ENCODE measurements around the gene GPC4. TPM values are rescaled to one million over a fixed set of nuclear protein-coding genes. Genes with fewer than 3 reads are reported as not detected.

Gene GPC4
- total RNA-seq, 6 experiments from 2014 or later, result not detected

DNA sequence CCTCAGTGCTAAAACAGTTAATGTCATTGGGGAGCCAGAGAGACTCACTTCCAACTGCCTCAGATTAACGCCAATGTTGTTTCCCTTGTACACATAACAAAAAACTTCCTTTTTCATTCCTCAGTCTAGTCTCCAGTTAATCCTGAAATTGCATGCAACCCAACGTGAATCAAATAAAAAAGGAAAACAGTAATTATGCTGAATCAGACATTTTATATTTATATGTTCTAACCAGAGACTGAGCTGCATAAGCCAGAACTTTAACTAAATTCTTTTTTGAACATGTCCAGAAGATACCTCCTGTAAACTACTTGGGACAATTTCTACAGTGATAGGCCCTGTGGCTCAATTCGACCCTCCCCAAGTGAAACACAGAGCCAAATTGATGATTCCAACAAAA is 4.7 kb downstream of the GPC4 start:
- Mint-ChIP-seq H3K4me3 (no peak overlapping the region), H3K4me1 (ENCODE audit: low read depth) (no peaks in the 10 kb centered on the region), H3K27me3 (ENCODE audit: insufficient read depth) (peaks cover 2% of the 10 kb centered on the region; the same call in 1 of the 2 replicates), H3K27ac (no peak overlapping the region), H3K9me3 (no peaks in the 10 kb centered on the region), H3K36me3 (ENCODE audit: low read depth) (no peaks in the 10 kb centered on the region)
- DNase-seq, result no peak
- TF ChIP-seq, protein P1, sequence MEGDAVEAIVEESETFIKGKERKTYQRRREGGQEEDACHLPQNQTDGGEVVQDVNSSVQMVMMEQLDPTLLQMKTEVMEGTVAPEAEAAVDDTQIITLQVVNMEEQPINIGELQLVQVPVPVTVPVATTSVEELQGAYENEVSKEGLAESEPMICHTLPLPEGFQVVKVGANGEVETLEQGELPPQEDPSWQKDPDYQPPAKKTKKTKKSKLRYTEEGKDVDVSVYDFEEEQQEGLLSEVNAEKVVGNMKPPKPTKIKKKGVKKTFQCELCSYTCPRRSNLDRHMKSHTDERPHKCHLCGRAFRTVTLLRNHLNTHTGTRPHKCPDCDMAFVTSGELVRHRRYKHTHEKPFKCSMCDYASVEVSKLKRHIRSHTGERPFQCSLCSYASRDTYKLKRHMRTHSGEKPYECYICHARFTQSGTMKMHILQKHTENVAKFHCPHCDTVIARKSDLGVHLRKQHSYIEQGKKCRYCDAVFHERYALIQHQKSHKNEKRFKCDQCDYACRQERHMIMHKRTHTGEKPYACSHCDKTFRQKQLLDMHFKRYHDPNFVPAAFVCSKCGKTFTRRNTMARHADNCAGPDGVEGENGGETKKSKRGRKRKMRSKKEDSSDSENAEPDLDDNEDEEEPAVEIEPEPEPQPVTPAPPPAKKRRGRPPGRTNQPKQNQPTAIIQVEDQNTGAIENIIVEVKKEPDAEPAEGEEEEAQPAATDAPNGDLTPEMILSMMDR (IDR thresholded peaks at IDR 0.05), result no peak

DNA sequence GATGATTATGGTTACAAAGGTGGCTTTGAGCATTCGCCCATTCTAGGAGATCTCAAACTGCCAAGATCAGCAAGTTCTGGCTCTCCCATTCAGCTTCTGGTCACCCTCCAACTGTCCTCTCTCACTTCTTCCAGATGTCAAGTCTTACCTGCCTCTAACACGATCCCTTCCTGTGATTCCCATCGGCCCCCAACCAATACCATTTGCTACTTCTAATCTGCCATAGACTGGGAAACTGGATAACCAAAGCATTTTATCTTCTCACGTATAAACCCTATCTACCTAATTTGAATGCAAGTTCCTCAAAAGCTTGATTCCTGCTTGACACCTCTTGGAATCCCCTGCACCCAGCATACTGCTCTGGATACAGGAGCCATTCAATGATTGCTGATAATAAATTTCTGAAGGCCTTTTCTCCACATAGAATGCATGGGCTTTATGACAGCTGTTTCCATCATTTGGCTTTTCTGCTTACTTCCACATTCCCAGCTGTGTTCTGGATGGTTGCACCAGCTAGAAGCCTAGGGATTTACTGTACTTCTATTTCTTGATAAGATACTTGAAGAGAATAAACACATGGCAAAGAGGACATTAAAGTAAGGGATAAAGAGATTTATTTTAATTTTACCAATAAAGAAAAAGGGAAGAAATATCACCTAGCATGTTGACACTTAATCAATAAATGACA is 9.6 kb downstream of the GPC4 start:
- H3K27me3 Mint-ChIP-seq (ENCODE audit: insufficient read depth), result no peaks in the 10 kb centered on the region
- 0 out of 2 replicates have a peak, but pooled peaks cover 4% of the 10 kb centered on the region for H3K9me3 Mint-ChIP-seq
- H3K4me1 Mint-ChIP-seq (ENCODE audit: low read depth), result no peaks in the 10 kb centered on the region
- no peak overlapping the region for H3K4me3 Mint-ChIP-seq
- TF ChIP-seq, protein P1 (IDR thresholded peaks at IDR 0.05), result no peak
- no peaks in the 10 kb centered on the region for H3K36me3 Mint-ChIP-seq (ENCODE audit: low read depth)
- DNase-seq, result no peak
- no peak overlapping the region for H3K27ac Mint-ChIP-seq

DNA sequence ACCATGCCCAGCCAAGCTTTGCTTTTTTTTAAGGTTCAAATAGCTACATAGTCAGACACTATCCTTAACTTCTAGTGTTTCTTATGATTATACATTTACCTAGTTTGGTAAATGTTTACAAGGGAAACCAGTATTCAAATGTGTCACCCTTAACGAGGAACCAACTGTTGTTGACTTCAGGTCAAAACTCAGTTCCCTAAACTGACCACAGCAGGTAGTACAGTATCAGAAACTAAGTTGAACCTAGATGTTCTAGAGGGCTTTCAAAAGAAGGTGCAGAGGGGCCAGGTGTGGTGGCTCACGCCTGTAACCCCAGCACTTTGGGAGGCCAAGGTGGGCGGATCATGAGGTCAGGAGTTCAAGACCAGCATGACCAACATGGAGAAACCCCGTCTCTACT is 11.3 kb downstream of the GPC4 start:
- no peaks in the 10 kb centered on the region for H3K36me3 Mint-ChIP-seq (ENCODE audit: low read depth)

DNA sequence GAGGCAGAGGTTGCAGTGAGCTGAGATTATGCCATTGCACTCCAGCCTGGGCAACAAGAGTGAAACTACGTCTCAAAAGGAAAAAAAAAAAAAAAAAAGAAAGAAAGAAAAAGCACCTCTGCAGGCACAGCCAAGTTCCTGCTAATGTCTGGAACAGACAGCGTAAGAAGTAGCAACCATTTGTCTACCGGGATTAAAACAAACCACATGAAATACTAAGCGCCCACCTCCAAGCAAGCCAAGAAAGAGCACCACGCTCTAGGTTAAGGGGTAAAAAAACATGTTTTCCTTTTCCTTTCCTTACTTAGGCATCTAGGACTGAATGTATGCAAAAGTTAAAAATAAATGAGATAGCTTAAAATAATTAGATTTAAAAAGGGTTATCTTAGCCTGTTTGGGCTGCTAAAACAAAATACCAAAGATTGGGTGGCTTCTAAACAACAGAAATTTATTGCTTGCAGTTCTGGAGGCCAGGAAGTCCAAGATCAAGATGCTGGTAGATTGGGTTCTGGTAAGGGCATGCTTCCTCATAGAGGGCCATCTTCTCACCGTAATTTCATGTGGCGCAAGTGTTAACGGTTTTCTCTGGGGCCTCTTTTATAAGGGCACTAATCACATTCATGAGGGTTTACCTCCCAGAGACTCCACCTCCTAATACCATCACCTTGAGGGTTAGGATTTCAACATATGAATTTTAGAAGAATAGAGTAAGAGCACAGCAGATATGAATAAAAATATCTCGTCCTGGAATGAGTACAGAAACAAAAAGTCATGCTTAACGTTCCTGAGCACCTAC is 12.3 kb downstream of the GPC4 start:
- Mint-ChIP-seq H3K36me3 (ENCODE audit: low read depth) (no peaks in the 10 kb centered on the region), H3K27me3 (ENCODE audit: insufficient read depth) (no peaks in the 10 kb centered on the region), H3K4me3 (no peak overlapping the region), H3K9me3 (0 out of 2 replicates have a peak, but pooled peaks cover 7% of the 10 kb centered on the region), H3K4me1 (ENCODE audit: low read depth) (no peaks in the 10 kb centered on the region), H3K27ac (no peak overlapping the region)
- TF ChIP-seq, protein P1 (IDR thresholded peaks at IDR 0.05), result no peak
- no peak for DNase-seq

More for the DNA sequence above, 11.3 kb downstream of the GPC4 start:
- TF ChIP-seq, protein P1 (IDR thresholded peaks at IDR 0.05), result no peak
- no peak for DNase-seq
- Mint-ChIP-seq H3K27me3 (ENCODE audit: insufficient read depth) (no peaks in the 10 kb centered on the region), H3K4me1 (ENCODE audit: low read depth) (no peaks in the 10 kb centered on the region), H3K9me3 (0 out of 2 replicates have a peak, but pooled peaks cover 7% of the 10 kb centered on the region), H3K4me3 (no peak overlapping the region), H3K27ac (no peak overlapping the region)

DNA sequence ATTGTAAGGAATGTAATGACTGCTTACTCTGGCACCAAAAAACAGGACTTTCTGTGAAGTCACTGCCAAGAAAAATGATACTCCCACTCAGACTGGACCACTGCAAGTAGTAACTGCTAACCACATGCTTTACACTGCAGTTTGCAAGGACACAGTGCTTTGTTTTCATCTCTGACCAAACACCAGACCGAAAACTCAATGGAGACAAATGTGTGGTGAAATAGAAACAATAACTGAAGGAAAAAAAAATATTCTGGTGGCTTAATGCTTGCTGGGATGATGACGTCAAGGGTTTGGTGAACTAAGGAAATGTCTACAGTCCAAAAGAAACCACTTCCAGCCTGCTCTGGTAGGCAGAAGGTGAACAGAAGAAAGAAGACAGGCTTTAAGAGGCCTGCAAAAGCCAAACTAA is 13.2 kb downstream of the GPC4 start:
- TF ChIP-seq, protein P1 (IDR thresholded peaks at IDR 0.05), result no peak
- Mint-ChIP-seq H3K9me3 (0 out of 2 replicates have a peak, but pooled peaks cover 7% of the 10 kb centered on the region), H3K27ac (no peak overlapping the region), H3K4me3 (no peak overlapping the region), H3K36me3 (ENCODE audit: low read depth) (no peaks in the 10 kb centered on the region), H3K4me1 (ENCODE audit: low read depth) (no peaks in the 10 kb centered on the region), H3K27me3 (ENCODE audit: insufficient read depth) (no peaks in the 10 kb centered on the region)
- DNase-seq, result no peak
